Gastrocnemius medialis (tissue), 4 donors: ENCODE measurements around the gene AKR1B15.

ENCODE experiments used
- POLR2A ChIP-seq, 2 donors: fragments of 450-650 bp; IDR thresholded peaks; one replicate each; pipeline ENCODE4 v1.6.1; 2017; ENCODE audit warnings: antibody characterized with exemption in 2 of 2, mild to moderate bottlenecking in 2 of 2, moderate library complexity in 2 of 2
- TF ChIP-seq, protein P1 (sequence below), 5 experiments: fragments of 450-650 bp in 3 of 5; fragments of 200-600 bp in 2 of 5; sonication (generic) in 2 of 5; IDR thresholded peaks in 4 of 5; conservative IDR thresholded peaks in 1 of 5; 1 replicate in 4 of 5; 2 replicates in 1 of 5; pipeline ENCODE4 v1.5.1; 2016 to 2019; ENCODE audit warnings: antibody characterized with exemption in 5 of 5, mild to moderate bottlenecking in 3 of 5, moderate library complexity in 3 of 5

DNA sequence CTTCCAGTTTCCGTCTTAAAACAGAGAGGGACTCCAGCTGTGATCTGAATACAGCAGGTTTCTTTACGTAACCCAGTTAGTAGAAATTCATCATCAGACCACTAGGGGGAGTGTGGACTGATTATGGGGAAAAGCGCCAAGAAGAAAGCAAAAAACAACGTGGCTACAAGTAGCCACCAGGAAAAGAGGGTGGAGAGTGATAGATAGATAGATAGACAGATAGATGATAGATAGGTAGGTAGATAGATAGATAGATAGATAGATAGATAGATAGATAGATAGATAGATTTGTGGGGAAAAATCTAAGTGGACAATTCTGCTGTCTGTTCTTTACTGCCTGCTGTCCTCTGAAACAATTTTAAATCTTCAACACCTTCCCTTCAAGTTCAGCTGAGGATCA is 34.2 kb upstream of the AKR1B15 start:
- TF ChIP-seq, protein P1, sequence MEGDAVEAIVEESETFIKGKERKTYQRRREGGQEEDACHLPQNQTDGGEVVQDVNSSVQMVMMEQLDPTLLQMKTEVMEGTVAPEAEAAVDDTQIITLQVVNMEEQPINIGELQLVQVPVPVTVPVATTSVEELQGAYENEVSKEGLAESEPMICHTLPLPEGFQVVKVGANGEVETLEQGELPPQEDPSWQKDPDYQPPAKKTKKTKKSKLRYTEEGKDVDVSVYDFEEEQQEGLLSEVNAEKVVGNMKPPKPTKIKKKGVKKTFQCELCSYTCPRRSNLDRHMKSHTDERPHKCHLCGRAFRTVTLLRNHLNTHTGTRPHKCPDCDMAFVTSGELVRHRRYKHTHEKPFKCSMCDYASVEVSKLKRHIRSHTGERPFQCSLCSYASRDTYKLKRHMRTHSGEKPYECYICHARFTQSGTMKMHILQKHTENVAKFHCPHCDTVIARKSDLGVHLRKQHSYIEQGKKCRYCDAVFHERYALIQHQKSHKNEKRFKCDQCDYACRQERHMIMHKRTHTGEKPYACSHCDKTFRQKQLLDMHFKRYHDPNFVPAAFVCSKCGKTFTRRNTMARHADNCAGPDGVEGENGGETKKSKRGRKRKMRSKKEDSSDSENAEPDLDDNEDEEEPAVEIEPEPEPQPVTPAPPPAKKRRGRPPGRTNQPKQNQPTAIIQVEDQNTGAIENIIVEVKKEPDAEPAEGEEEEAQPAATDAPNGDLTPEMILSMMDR (IDR thresholded peaks at IDR 0.05 in 4 of 5, conservative IDR thresholded peaks at IDR 0.05 in 1 of 5), result peak; percentile 79 to 89 (median 81)
- no peak for TF ChIP-seq POLR2A (IDR thresholded peaks at IDR 0.05)
